Endodermal cell (in vitro differentiated cells): ENCODE measurements around the gene TMCO1. TPM values are rescaled to one million over a fixed set of nuclear protein-coding genes. Genes with fewer than 3 reads are reported as not detected.

Experiments
- DNase-seq: peaks from one replicate; pipeline ENCODE4 v3.0.0-alpha.2; 2017
- H3K27ac ChIP-seq: 2 replicates; pipeline ENCODE4 v1.5.1; 2013; ENCODE audit warnings: mild to moderate bottlenecking, low read depth, low read length, moderate library complexity
- H3K27me3 ChIP-seq: 2 replicates; pipeline ENCODE4 v1.6.1; 2013; ENCODE audit warnings: mild to moderate bottlenecking, low read length, moderate library complexity; ENCODE audit not compliant: insufficient read depth, control insufficient read depth, poor library complexity, severe bottlenecking
- H3K36me3 ChIP-seq: 2 replicates; pipeline ENCODE4 v1.7.0; 2013; ENCODE audit warnings: mild to moderate bottlenecking, low read length, moderate library complexity; ENCODE audit not compliant: control insufficient read depth, insufficient read depth
- H3K4me1 ChIP-seq: one replicate; pipeline ENCODE4 v1.7.0; 2013; ENCODE audit warnings: low read length; ENCODE audit not compliant: control insufficient read depth, insufficient read depth
- H3K4me3 ChIP-seq: 2 replicates; pipeline ENCODE4 v1.5.1; 2013; ENCODE audit warnings: mild to moderate bottlenecking, low read length, moderate library complexity
- H3K9ac ChIP-seq: 2 replicates; pipeline ENCODE4 v1.6.1; 2013; ENCODE audit warnings: mild to moderate bottlenecking, low read length, moderate library complexity; ENCODE audit not compliant: poor library complexity, severe bottlenecking; ENCODE audit errors: extremely low read depth
- H3K9me3 ChIP-seq: 2 replicates; pipeline ENCODE4 v1.6.1; 2013; ENCODE audit warnings: mild to moderate bottlenecking, low read length, moderate library complexity; ENCODE audit not compliant: control insufficient read depth
- H3K27ac Mint-ChIP-seq: 2 replicates; pipeline ENCODE4 v1.8.0; 2020; ENCODE audit warnings: mixed read lengths
- H3K27me3 Mint-ChIP-seq: 2 replicates; pipeline ENCODE4 v1.8.0; 2021; ENCODE audit warnings: mild to moderate bottlenecking, mixed read lengths; ENCODE audit not compliant: insufficient read depth
- H3K36me3 Mint-ChIP-seq: 2 replicates; pipeline ENCODE4 v1.8.0; 2020; ENCODE audit warnings: low read depth, mixed read lengths
- H3K4me1 Mint-ChIP-seq: 2 replicates; pipeline ENCODE4 v1.8.0; 2020; ENCODE audit warnings: mixed read lengths
- H3K4me3 Mint-ChIP-seq: 2 replicates; pipeline ENCODE4 v1.8.0; 2020; ENCODE audit warnings: mild to moderate bottlenecking, moderate library complexity, mixed read lengths
- H3K9me3 Mint-ChIP-seq: 2 replicates; pipeline ENCODE4 v1.8.0; 2020; ENCODE audit warnings: mild to moderate bottlenecking, mixed read lengths
- CTCF ChIP-seq: fragments of 200-600 bp; sonication (generic); conservative IDR thresholded peaks from 2 replicates; pipeline ENCODE4 v1.5.0; 2021; ENCODE audit warnings: antibody characterized with exemption, mild to moderate bottlenecking
- WGBS, 2 experiments: methylation state at CpG; one replicate each; pipeline versions ENCODE4 v1.1.5 to v1.1.7; 2013; ENCODE audit warnings: missing lambda C conversion rate in 2 of 2, mixed read lengths in 1 of 2; ENCODE audit not compliant: insufficient coverage in 1 of 2, insufficient read length in 1 of 2; 5-methylcytosine and 5-hydroxymethylcytosine counted together
- total RNA-seq, 2 donors: library from RNA; stranded (reverse); fragmentation: NEBNext Ultra II Directional in 1 of 2; extraction: Animal tissue kit (Norgen Biotek cat#: 25700) in 1 of 2; gene quantifications; 2 replicates in 1 of 2; 3 replicates in 1 of 2; pipeline ENCODE4 v1.2.1, GENCODE V29; 2021

TMCO1 gene
- total RNA-seq, 2 donors from 2014 or later = 76.2 to 79.6 TPM

GRCh38 chr1:165742194-165742593, 26.5 kb downstream of the TMCO1 start:
- Histone ChIP-seq H3K4me1 (no peaks in the 10 kb centered on the region), H3K9me3 (no peaks in the 10 kb centered on the region), H3K27me3 (no peaks in the 10 kb centered on the region), H3K36me3 (peaks cover 55% of the 10 kb centered on the region), H3K9ac (no peak overlapping the region), H3K27ac (no peak overlapping the region), H3K4me3 (no peak overlapping the region)
- Mint-ChIP-seq H3K27me3 (no peaks in the 10 kb centered on the region), H3K4me1 (peaks cover 2% of the 10 kb centered on the region), H3K27ac (no peak overlapping the region), H3K4me3 (no peak overlapping the region), H3K36me3 (peaks cover 51% of the 10 kb centered on the region), H3K9me3 (no peaks in the 10 kb centered on the region)
- no peak for DNase-seq
- peak; percentile 49 for TF ChIP-seq CTCF
- WGBS, 2 experiments = 91 to 96% methylated on average over 6 to 8 of the region's 8 CpGs

- Mint-ChIP-seq H3K27ac (no peak overlapping the region), H3K4me1 (peaks cover 2% of the 10 kb centered on the region), H3K36me3 (peaks cover 49% of the 10 kb centered on the region), H3K9me3 (no peaks in the 10 kb centered on the region), H3K27me3 (no peaks in the 10 kb centered on the region), H3K4me3 (no peak overlapping the region)
- no peaks in the 10 kb centered on the region for H3K27me3 ChIP-seq
- H3K4me1 ChIP-seq = no peaks in the 10 kb centered on the region
- H3K27ac ChIP-seq = no peak overlapping the region
- H3K36me3 ChIP-seq = peaks cover 43% of the 10 kb centered on the region
- 94 to 100% methylated on average over 1 of the region's 1 CpG for WGBS, 2 experiments
- no peak for DNase-seq
- no peak overlapping the region for H3K4me3 ChIP-seq
- no peaks in the 10 kb centered on the region for H3K9me3 ChIP-seq
- no peak for TF ChIP-seq CTCF
- no peak overlapping the region for H3K9ac ChIP-seq
Observed at GRCh38 chr1:165738794-165739193, 29.9 kb downstream of the TMCO1 start.

GRCh38 chr1:165737196-165737595, 31.5 kb downstream of the TMCO1 start:
- Histone ChIP-seq H3K4me3 (no peak overlapping the region), H3K9me3 (no peaks in the 10 kb centered on the region), H3K36me3 (peaks cover 38% of the 10 kb centered on the region), H3K4me1 (no peaks in the 10 kb centered on the region), H3K9ac (no peak overlapping the region), H3K27me3 (no peaks in the 10 kb centered on the region), H3K27ac (no peak overlapping the region)
- no peak for TF ChIP-seq CTCF
- Mint-ChIP-seq H3K27me3 (no peaks in the 10 kb centered on the region), H3K36me3 (peaks cover 44% of the 10 kb centered on the region), H3K9me3 (no peaks in the 10 kb centered on the region), H3K27ac (peak overlapping the region; percentile 77), H3K4me3 (no peak overlapping the region), H3K4me1 (peaks cover 2% of the 10 kb centered on the region)
- no peak for DNase-seq
